Activated CD8-positive, alpha-beta memory T cell treated with anti-CD3 and anti-CD28 coated beads, Interleukin-2, amount 50 U/mL, for 1 hour (primary cell): ENCODE results near the gene SERINC4.

Experiments
- DNase-seq: peaks from one replicate; pipeline ENCODE4 v3.0.0-alpha.2; 2020; ENCODE audit errors: extremely low read depth

SERINC4 gene

GRCh38 chr15:43796566-43796965 lies 3.5 kb downstream of the SERINC4 start:
- DNase-seq, result no peak

- DNase-seq, result no peak
Measured at GRCh38 chr15:43795997-43796396, 4.0 kb downstream of the SERINC4 start.

GRCh38 chr15:43795197-43795596 lies 4.8 kb downstream of the SERINC4 start:
- DNase-seq, result no peak

GRCh38 chr15:43794269-43795037 lies 5.6 kb downstream of the SERINC4 start:
- no peak for DNase-seq

GRCh38 chr15:43793647-43794046 lies 6.4 kb downstream of the SERINC4 start:
- DNase-seq, result no peak

- no peak for DNase-seq
Measured at GRCh38 chr15:43792761-43793476, 7.1 kb downstream of the SERINC4 start.

GRCh38 chr15:43791993-43792760 lies 7.8 kb downstream of the SERINC4 start, which contains the start of gene SERF2:
SERF2 (plus strand) TSS chr15:43792320; CDS start chr15:43792377, 57 bp downstream.
- DNase-seq, result peak; percentile 98

GRCh38 chr15:43789409-43789808 lies 10.6 kb downstream of the SERINC4 start:
- no peak for DNase-seq

- DNase-seq, result no peak
Measured at GRCh38 chr15:43779016-43779415, 21.0 kb downstream of the SERINC4 start.

- peak; percentile 43 for DNase-seq
Measured at GRCh38 chr15:43777267-43777914, 22.6 kb downstream of the SERINC4 start.

- DNase-seq, result peak; percentile 33
Measured at GRCh38 chr15:43776718-43777266, 23.2 kb downstream of the SERINC4 start, which contains the start of gene ELL3. ELL3 (minus strand) TSS chr15:43776966; CDS start chr15:43776901, 65 bp downstream.

- DNase-seq, result no peak
Measured at GRCh38 chr15:43776101-43776717, 23.8 kb downstream of the SERINC4 start.

GRCh38 chr15:43775411-43775965 lies 24.5 kb downstream of the SERINC4 start:
- DNase-seq, result no peak

- DNase-seq, result no peak
Measured at GRCh38 chr15:43774062-43774461, 26.0 kb downstream of the SERINC4 start.

- DNase-seq, result no peak
Measured at GRCh38 chr15:43772624-43773023, 27.4 kb downstream of the SERINC4 start.

- no peak for DNase-seq
Measured at GRCh38 chr15:43771816-43772215, 28.2 kb downstream of the SERINC4 start.

- DNase-seq, result no peak
Measured at GRCh38 chr15:43769584-43770228, 30.3 kb downstream of the SERINC4 start.

- no peak for DNase-seq
Measured at GRCh38 chr15:43763819-43764446, 36.1 kb downstream of the SERINC4 start.

GRCh38 chr15:43762824-43763223 lies 37.2 kb downstream of the SERINC4 start:
- no peak for DNase-seq

- DNase-seq, result no peak
Measured at GRCh38 chr15:43751885-43752284, 48.1 kb downstream of the SERINC4 start.
